ENCODE data around the gene ADGRF5.

The ADGRF5 gene

GRCh38 chr6:46949632-46950280 lies 28.0 kb upstream of the ADGRF5 start:
- no peaks in the 10 kb centered on the region for H3K27me3 Mint-ChIP-seq (ENCODE audit: low read depth)
- peak overlapping the region; percentile 30 to 65 (median 46) for H3K27ac Mint-ChIP-seq
- no peaks in the 10 kb centered on the region for H3K9me3 Mint-ChIP-seq
- no peak overlapping the region for H3K4me3 Mint-ChIP-seq
- H3K36me3 Mint-ChIP-seq (ENCODE audit: low read depth) = no peaks in the 10 kb centered on the region
- peaks cover 9% of the 10 kb centered on the region for H3K4me1 Mint-ChIP-seq
- TF ChIP-seq CTCF (IDR thresholded peaks at IDR 0.05; ENCODE audit: unreplicated experiment in 3 of 3) = no peak

DNA sequence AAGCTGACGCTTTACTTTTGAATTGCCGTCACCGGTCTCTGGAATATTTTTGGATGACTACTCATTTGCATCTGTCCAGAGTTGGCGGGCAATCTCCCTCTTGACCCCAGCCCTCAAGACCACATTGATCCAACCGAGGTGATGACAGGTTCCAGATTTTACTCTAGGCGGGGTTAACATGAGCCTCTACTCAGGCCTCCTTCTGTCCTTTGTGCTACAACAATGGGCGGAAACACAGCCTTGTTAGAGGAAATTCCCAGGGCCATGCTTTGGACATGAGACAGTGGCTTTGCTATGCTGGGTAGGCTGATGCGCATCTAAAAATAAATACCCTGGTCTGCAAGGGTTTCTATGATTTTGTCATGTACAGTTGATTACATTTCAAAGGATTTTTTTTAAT lies 27.0 kb upstream of the ADGRF5 start:
- Mint-ChIP-seq H3K27ac (no peak overlapping the region), H3K4me3 (no peak overlapping the region), H3K27me3 (ENCODE audit: low read depth) (no peaks in the 10 kb centered on the region), H3K4me1 (peaks cover 4% of the 10 kb centered on the region), H3K9me3 (no peaks in the 10 kb centered on the region), H3K36me3 (ENCODE audit: low read depth) (no peaks in the 10 kb centered on the region)
- TF ChIP-seq CTCF (IDR thresholded peaks at IDR 0.05; ENCODE audit: unreplicated experiment in 3 of 3) = no peak

GRCh38 chr6:46947497-46947896 lies 25.8 kb upstream of the ADGRF5 start:
- H3K27ac Mint-ChIP-seq = no peak overlapping the region
- H3K4me1 Mint-ChIP-seq = peaks cover 4% of the 10 kb centered on the region
- peaks cover 2% of the 10 kb centered on the region for H3K9me3 Mint-ChIP-seq
- H3K4me3 Mint-ChIP-seq = no peak overlapping the region
- H3K36me3 Mint-ChIP-seq (ENCODE audit: low read depth) = no peaks in the 10 kb centered on the region
- no peaks in the 10 kb centered on the region for H3K27me3 Mint-ChIP-seq (ENCODE audit: low read depth)
- no peak for TF ChIP-seq CTCF (IDR thresholded peaks at IDR 0.05; ENCODE audit: unreplicated experiment in 3 of 3)

- Mint-ChIP-seq H3K27ac (no peak overlapping the region), H3K4me1 (no peaks in the 10 kb centered on the region), H3K36me3 (ENCODE audit: low read depth) (no peaks in the 10 kb centered on the region), H3K4me3 (no peak overlapping the region), H3K27me3 (ENCODE audit: low read depth) (peaks cover 2% of the 10 kb centered on the region), H3K9me3 (peaks cover 2% of the 10 kb centered on the region)
- no peak for TF ChIP-seq CTCF (IDR thresholded peaks at IDR 0.05; ENCODE audit: unreplicated experiment in 3 of 3)
Measured at GRCh38 chr6:46940433-46941226, 18.9 kb upstream of the ADGRF5 start.

GRCh38 chr6:46937642-46938041 lies 15.9 kb upstream of the ADGRF5 start:
- Mint-ChIP-seq H3K4me3 (no peak overlapping the region), H3K36me3 (ENCODE audit: low read depth) (no peaks in the 10 kb centered on the region), H3K9me3 (peaks cover 1% of the 10 kb centered on the region), H3K27me3 (ENCODE audit: low read depth) (peaks cover 3% of the 10 kb centered on the region), H3K27ac (no peak overlapping the region), H3K4me1 (peaks cover 12% of the 10 kb centered on the region)
- no peak for TF ChIP-seq CTCF (IDR thresholded peaks at IDR 0.05; ENCODE audit: unreplicated experiment in 3 of 3)
